ENCODE measurements around the gene PITRM1.

The PITRM1 gene

GRCh38 chr10:3150366-3150765 lies 22.2 kb downstream of the PITRM1 start:
- no peak overlapping the region for H3K27ac ChIP-seq
- no peak for TF ChIP-seq ZFX (IDR thresholded peaks at IDR 0.05)
- no peak for TF ChIP-seq CTCF (conservative IDR thresholded peaks at IDR 0.05)

GRCh38 chr10:3149918-3150317 lies 22.7 kb downstream of the PITRM1 start:
- no peak for TF ChIP-seq CTCF (conservative IDR thresholded peaks at IDR 0.05)

GRCh38 chr10:3148994-3149393 lies 23.6 kb downstream of the PITRM1 start:
- no peak for TF ChIP-seq CTCF (conservative IDR thresholded peaks at IDR 0.05)
- no peak for TF ChIP-seq ZFX (IDR thresholded peaks at IDR 0.05)
- no peak overlapping the region for H3K27ac ChIP-seq

More at GRCh38 chr10:3149918-3150317, 22.7 kb downstream of the PITRM1 start:
- no peak overlapping the region for H3K27ac ChIP-seq

GRCh38 chr10:3148041-3148440 lies 24.5 kb downstream of the PITRM1 start:
- TF ChIP-seq CTCF (conservative IDR thresholded peaks at IDR 0.05) (no peak), ZFX (IDR thresholded peaks at IDR 0.05) (no peak)
- no peak overlapping the region for H3K27ac ChIP-seq

GRCh38 chr10:3147117-3147820 lies 25.3 kb downstream of the PITRM1 start:
- TF ChIP-seq ZFX (IDR thresholded peaks at IDR 0.05) (no peak), CTCF (conservative IDR thresholded peaks at IDR 0.05) (no peak)

GRCh38 chr10:3146289-3146688 lies 26.3 kb downstream of the PITRM1 start:
- TF ChIP-seq ZFX (IDR thresholded peaks at IDR 0.05), result no peak
- TF ChIP-seq CTCF (conservative IDR thresholded peaks at IDR 0.05), result no peak
- no peak overlapping the region for H3K27ac ChIP-seq

More at GRCh38 chr10:3147117-3147820, 25.3 kb downstream of the PITRM1 start:
- H3K27ac ChIP-seq, result no peak overlapping the region

- no peak overlapping the region for H3K27ac ChIP-seq
- no peak for TF ChIP-seq ZFX (IDR thresholded peaks at IDR 0.05)
- TF ChIP-seq CTCF (conservative IDR thresholded peaks at IDR 0.05), result no peak
Observed at GRCh38 chr10:3145366-3145765, 27.2 kb downstream of the PITRM1 start.
